ENCODE results near the gene INSR.
A peak's percentile ranks its signal among the peaks of the same experiment; 100 is the strongest.

Gene INSR

DNA sequence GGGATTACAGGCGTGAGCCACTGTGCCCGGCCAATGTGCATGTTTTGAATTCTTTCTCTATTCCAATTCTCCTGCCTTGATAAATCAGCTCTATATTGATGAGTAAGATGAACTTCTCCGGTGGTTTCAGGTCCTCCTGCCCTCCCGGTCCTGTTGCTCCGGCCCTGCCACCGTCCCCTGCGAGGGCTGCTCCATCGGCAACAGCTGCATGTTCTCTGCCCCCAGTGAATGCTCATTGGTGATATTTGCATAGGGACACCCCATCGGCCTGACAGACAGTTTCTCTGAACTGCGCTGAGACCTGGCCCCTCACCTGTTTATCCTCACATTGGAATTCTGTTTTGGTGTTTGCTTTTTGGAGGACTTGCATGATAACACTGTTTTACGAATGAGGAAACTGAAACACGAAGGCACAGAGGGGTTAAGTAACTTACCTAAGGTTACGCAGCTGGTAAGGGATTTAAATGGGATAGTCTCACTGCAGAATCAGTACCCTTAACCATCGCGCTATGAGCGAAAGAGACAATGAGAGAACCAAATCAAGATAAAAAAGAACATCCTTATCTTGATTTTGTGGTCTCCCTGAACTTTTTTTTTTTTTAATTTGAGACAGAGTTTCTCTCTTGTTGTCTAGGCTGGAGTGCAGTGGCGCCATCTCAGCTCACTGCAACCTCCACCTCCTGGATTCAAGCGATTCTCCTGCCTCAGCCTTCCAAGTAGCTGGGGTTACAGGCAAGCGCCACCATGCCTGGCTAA is 192.5 kb downstream of the INSR start:
- Histone ChIP-seq H3K4me2 (ENCODE audit: low read length) (no peak overlapping the region), H4K20me1 (ENCODE audit: insufficient read depth, low read length) (no peaks in the 10 kb centered on the region), H3K4me3 (ENCODE audit: low read length) (no peak overlapping the region), H2AFZ (ENCODE audit: low read depth, low read length) (no peak overlapping the region), H3K79me2 (ENCODE audit: low read length) (no peaks in the 10 kb centered on the region), H3K27ac (ENCODE audit: low read length) (no peak overlapping the region), H3K27me3 (ENCODE audit: low read depth, low read length) (peaks cover 7% of the 10 kb centered on the region; the same call in 1 of the 2 replicates), H3K36me3 (replicated peaks; ENCODE audit: low read depth, low read length) (no peaks in the 10 kb centered on the region), H3K9me3 (ENCODE audit: insufficient read depth, low read length) (no peaks in the 10 kb centered on the region), H3K9ac (ENCODE audit: low read length) (no peak overlapping the region), H3K4me1 (ENCODE audit: low read length) (peaks cover 11% of the 10 kb centered on the region)
- TF ChIP-seq EZH2phosphoT487 (IDR thresholded peaks at IDR 0.05; ENCODE audit: low read depth): no peak
- no peak for TF ChIP-seq CTCF (IDR thresholded peaks at IDR 0.05; ENCODE audit: low read depth, low read length)

GRCh38 chr19:7099597-7099921 is 194.7 kb downstream of the INSR start:
- Histone ChIP-seq H3K27ac (ENCODE audit: low read length) (peak overlapping the region; percentile 61), H3K79me2 (ENCODE audit: low read length) (no peaks in the 10 kb centered on the region), H3K4me3 (ENCODE audit: low read length) (peak overlapping the region; percentile 79), H3K27me3 (ENCODE audit: low read depth, low read length) (peaks cover 3% of the 10 kb centered on the region; the same call in 1 of the 2 replicates), H4K20me1 (ENCODE audit: insufficient read depth, low read length) (no peaks in the 10 kb centered on the region), H3K36me3 (replicated peaks; ENCODE audit: low read depth, low read length) (peaks cover 10% of the 10 kb centered on the region), H3K9ac (ENCODE audit: low read length) (peak overlapping the region; percentile 79), H3K9me3 (ENCODE audit: insufficient read depth, low read length) (peaks cover 8% of the 10 kb centered on the region; the same call in 1 of the 2 replicates), H2AFZ (ENCODE audit: low read depth, low read length) (peak overlapping the region; percentile 51), H3K4me1 (ENCODE audit: low read length) (peaks cover 11% of the 10 kb centered on the region), H3K4me2 (ENCODE audit: low read length) (peak overlapping the region; percentile 77)
- no peak for TF ChIP-seq CTCF (IDR thresholded peaks at IDR 0.05; ENCODE audit: low read depth, low read length)
- no peak for TF ChIP-seq EZH2phosphoT487 (IDR thresholded peaks at IDR 0.05; ENCODE audit: low read depth)

DNA sequence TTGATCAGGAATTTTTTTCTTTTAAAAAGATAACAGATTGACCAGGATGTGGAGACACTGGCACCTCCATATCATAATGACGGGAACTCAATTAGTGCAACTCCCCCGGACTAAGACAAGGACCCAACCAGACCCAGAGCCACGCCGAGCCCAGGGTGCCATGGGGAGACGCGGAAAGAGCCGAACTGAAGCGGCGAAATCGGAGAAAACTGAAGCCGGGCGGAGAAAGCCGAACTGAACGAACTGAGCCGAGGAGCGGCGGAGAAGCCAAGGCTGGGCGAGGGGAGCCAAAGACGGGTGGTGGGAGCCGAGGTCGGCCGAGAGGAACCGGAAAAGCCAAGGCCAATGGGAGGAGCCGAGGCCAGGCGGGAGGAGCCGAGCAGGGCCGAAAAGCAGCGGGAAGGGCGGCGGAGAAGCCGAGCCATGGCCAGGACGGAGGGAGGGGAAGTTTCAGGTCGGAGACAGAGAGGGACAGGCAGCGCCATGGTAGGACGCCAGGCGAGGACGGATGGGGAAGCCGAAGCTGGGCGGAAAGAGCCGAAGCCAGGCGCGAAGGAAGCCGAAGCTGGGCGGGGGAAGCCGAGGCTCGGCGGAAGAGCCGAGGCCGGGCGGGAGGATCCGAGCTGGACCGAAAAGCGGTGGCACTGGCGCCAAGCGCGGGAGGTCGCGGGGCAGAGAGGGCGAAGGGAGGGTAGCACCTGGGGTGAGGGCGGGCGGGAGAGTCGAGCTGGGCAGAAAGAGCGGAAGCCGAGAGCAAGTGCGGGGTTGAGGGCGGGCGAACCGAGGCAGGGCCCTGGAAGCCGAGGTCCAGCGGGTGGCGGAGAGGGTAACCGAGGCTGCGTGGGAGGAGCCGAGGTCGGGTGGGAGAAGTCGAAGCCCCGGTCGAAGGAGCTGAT is 195.3 kb downstream of the INSR start:
- Histone ChIP-seq H3K27me3 (ENCODE audit: low read depth, low read length) (no peaks in the 10 kb centered on the region), H3K9ac (ENCODE audit: low read length) (peak overlapping the region; percentile 79), H3K4me1 (ENCODE audit: low read length) (peaks cover 11% of the 10 kb centered on the region), H3K27ac (ENCODE audit: low read length) (peak overlapping the region; percentile 61), H3K79me2 (ENCODE audit: low read length) (no peaks in the 10 kb centered on the region), H3K36me3 (replicated peaks; ENCODE audit: low read depth, low read length) (peaks cover 10% of the 10 kb centered on the region), H3K9me3 (ENCODE audit: insufficient read depth, low read length) (peaks cover 9% of the 10 kb centered on the region; the same call in 1 of the 2 replicates), H2AFZ (ENCODE audit: low read depth, low read length) (peak overlapping the region; percentile 51), H4K20me1 (ENCODE audit: insufficient read depth, low read length) (no peaks in the 10 kb centered on the region), H3K4me3 (ENCODE audit: low read length) (peak overlapping the region; percentile 79), H3K4me2 (ENCODE audit: low read length) (peak overlapping the region; percentile 77)
- TF ChIP-seq EZH2phosphoT487 (IDR thresholded peaks at IDR 0.05; ENCODE audit: low read depth) (no peak), CTCF (IDR thresholded peaks at IDR 0.05; ENCODE audit: low read depth, low read length) (no peak)

DNA sequence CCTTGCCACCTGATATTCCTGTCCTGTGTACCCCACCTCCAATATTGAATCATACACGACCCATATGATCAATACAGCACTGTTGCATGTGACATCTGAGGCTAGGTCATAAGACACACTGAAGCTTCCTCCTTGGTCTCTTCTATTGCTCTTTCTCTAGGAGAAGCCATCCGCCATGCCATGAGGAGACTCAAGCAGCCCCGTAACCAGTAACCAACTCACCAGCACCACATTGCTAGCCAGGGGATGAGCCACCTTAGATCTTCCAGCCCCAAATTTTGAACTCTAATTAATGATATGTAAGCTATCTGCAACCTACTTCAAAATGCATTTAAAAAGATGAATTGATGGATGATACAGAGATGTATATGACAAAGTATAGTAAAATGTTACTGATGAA is 196.1 kb downstream of the INSR start:
- Histone ChIP-seq H3K9me3 (ENCODE audit: insufficient read depth, low read length) (peaks cover 11% of the 10 kb centered on the region; the same call in 1 of the 2 replicates), H3K36me3 (replicated peaks; ENCODE audit: low read depth, low read length) (peaks cover 10% of the 10 kb centered on the region), H3K4me3 (ENCODE audit: low read length) (peak overlapping the region; percentile 79), H3K4me1 (ENCODE audit: low read length) (peaks cover 11% of the 10 kb centered on the region), H4K20me1 (ENCODE audit: insufficient read depth, low read length) (no peaks in the 10 kb centered on the region), H2AFZ (ENCODE audit: low read depth, low read length) (peak overlapping the region; percentile 51; the same call in 1 of the 2 replicates), H3K4me2 (ENCODE audit: low read length) (peak overlapping the region; percentile 77), H3K79me2 (ENCODE audit: low read length) (no peaks in the 10 kb centered on the region), H3K27me3 (ENCODE audit: low read depth, low read length) (no peaks in the 10 kb centered on the region), H3K27ac (ENCODE audit: low read length) (no peak overlapping the region), H3K9ac (ENCODE audit: low read length) (peak overlapping the region; percentile 79)
- TF ChIP-seq CTCF (IDR thresholded peaks at IDR 0.05; ENCODE audit: low read depth, low read length) (no peak), EZH2phosphoT487 (IDR thresholded peaks at IDR 0.05; ENCODE audit: low read depth) (no peak)
